GM18511 (cell line): ENCODE measurements around the gene HRC.
"Not testable (repeated sequence)": the region's sequence is repeated elsewhere in the genome, so short reads cannot be mapped to it uniquely, and the experiment has no call there.

Source experiments
- ATAC-seq: cut with Tn5 transposase; IDR thresholded peaks from one replicate; pipeline ENCODE4 v1.9.1; 2021; ENCODE audit warnings: mild to moderate bottlenecking, moderate library complexity; ENCODE audit not compliant: unreplicated experiment

Gene HRC

GRCh38 chr19:49155005-49155819 lies at the start of gene HRC:
Gene HRC, minus strand, starts transcription at chr19:49155396. Its CDS starts 159 bp downstream, at chr19:49155237.
- ATAC-seq: no peak

- no peak for ATAC-seq
Observed at GRCh38 chr19:49201042-49201441, 45.8 kb upstream of the HRC start.

GRCh38 chr19:49200238-49200862 lies 45.2 kb upstream of the HRC start:
- no peak for ATAC-seq

- ATAC-seq: no peak
Observed at GRCh38 chr19:49196527-49197240, 41.5 kb upstream of the HRC start.

- no peak for ATAC-seq
Observed at GRCh38 chr19:49194408-49194807, 39.2 kb upstream of the HRC start.

- ATAC-seq: no peak
Observed at GRCh38 chr19:49193822-49194394, 38.7 kb upstream of the HRC start.

GRCh38 chr19:49190781-49191180 lies 35.6 kb upstream of the HRC start:
- ATAC-seq: no peak

GRCh38 chr19:49189259-49189658 lies 34.1 kb upstream of the HRC start:
- ATAC-seq: no peak

- no peak for ATAC-seq
Observed at GRCh38 chr19:49188626-49189200, 33.5 kb upstream of the HRC start.

GRCh38 chr19:49186108-49186507 lies 30.9 kb upstream of the HRC start:
- ATAC-seq: no peak

- ATAC-seq: no peak
Observed at GRCh38 chr19:49182848-49183375, 27.7 kb upstream of the HRC start.

GRCh38 chr19:49182010-49182847 lies 27.0 kb upstream of the HRC start:
- not testable (repeated sequence) for ATAC-seq

- ATAC-seq: no peak
Observed at GRCh38 chr19:49180659-49181058, 25.5 kb upstream of the HRC start.

- no peak for ATAC-seq
Observed at GRCh38 chr19:49173198-49173597, 18.0 kb upstream of the HRC start.

GRCh38 chr19:49168421-49168820 lies 13.2 kb upstream of the HRC start:
- no peak for ATAC-seq

- no peak for ATAC-seq
Observed at GRCh38 chr19:49167857-49168409, 12.7 kb upstream of the HRC start.

- no peak for ATAC-seq
Observed at GRCh38 chr19:49165865-49166301, 10.7 kb upstream of the HRC start.

GRCh38 chr19:49165111-49165750 lies 10.0 kb upstream of the HRC start:
- no peak for ATAC-seq

- ATAC-seq: no peak
Observed at GRCh38 chr19:49161987-49162386, 6.8 kb upstream of the HRC start.
